Measurements from ENCODE around the gene CREB5.

Gene CREB5

DNA sequence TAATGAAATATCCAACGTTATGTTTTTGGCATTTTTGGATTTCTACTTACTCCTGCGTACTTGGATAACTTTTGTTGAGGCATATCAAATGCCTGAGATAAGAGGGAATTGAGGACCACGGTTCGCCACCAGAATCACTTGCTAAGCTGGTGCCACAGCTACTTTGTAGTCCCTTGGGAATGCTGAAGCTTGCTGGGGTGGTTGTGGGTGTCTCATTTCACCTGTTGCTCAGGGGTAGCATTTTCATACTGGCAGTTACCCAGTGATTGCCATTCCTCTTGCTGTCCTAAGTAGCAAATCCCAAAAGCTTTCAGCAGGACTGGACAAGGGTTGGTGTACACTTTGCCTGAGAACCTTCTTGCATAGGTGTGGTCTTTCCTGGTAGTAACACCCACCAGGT is 75.2 kb downstream of the CREB5 start:
- TF ChIP-seq, protein P1, sequence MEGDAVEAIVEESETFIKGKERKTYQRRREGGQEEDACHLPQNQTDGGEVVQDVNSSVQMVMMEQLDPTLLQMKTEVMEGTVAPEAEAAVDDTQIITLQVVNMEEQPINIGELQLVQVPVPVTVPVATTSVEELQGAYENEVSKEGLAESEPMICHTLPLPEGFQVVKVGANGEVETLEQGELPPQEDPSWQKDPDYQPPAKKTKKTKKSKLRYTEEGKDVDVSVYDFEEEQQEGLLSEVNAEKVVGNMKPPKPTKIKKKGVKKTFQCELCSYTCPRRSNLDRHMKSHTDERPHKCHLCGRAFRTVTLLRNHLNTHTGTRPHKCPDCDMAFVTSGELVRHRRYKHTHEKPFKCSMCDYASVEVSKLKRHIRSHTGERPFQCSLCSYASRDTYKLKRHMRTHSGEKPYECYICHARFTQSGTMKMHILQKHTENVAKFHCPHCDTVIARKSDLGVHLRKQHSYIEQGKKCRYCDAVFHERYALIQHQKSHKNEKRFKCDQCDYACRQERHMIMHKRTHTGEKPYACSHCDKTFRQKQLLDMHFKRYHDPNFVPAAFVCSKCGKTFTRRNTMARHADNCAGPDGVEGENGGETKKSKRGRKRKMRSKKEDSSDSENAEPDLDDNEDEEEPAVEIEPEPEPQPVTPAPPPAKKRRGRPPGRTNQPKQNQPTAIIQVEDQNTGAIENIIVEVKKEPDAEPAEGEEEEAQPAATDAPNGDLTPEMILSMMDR (conservative IDR thresholded peaks at IDR 0.05; ENCODE audit: low read length): no peak
- TF ChIP-seq EZH2phosphoT487 (IDR thresholded peaks at IDR 0.05; ENCODE audit: borderline replicate concordance): no peak
- Histone ChIP-seq H3K79me2 (ENCODE audit: insufficient read depth, low read length) (no peaks in the 10 kb centered on the region), H2AFZ (ENCODE audit: low read length) (no peak overlapping the region)

DNA sequence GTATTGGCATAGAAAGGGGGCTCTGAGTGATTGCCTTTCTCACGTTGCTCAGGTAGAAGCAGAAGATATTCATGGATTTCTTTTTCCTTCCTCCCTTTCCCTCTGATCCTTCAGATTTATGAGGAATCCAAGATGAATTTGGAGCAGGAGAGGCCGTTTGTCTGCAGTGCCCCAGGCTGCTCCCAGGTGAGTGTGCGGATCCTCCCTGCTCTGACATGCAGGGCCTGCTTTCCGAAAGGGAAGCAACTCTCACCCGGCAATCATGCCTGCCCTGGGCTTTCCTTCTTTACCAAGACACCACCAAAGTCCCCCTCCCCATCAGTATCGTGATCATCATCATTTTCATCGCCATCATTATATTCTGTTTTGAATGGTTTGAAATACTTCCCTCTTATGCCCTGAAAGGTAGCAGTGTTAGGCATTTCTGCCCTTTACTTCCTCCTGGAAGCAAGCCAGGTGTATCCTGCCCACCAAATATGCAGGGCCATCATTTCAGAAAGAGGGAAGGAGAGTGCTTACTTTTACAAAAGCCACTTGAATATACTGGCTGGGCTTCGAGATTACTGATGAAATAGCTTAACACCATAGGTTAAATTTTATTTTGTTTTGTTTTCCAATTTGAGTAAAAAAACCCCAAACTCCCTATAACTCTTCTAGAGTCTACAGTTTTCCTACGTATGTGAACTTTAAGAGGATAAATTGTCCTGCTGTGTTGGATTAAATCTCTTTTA is 75.9 kb downstream of the CREB5 start:
- Histone ChIP-seq H4K20me1 (ENCODE audit: insufficient read depth, low read length, poor library complexity, severe bottlenecking) (no peaks in the 10 kb centered on the region), H3K9me3 (ENCODE audit: insufficient read depth, low read depth, low read length) (no peaks in the 10 kb centered on the region), H3K79me2 (ENCODE audit: insufficient read depth, low read length) (no peaks in the 10 kb centered on the region), H3K4me1 (ENCODE audit: insufficient read depth, low read length, poor library complexity, severe bottlenecking) (peaks cover 10% of the 10 kb centered on the region), H3K4me3 (ENCODE audit: low read length, poor library complexity, severe bottlenecking) (no peak overlapping the region), H3K9me2 (replicated peaks; ENCODE audit: low read depth, low read length) (no peaks in the 10 kb centered on the region), H2AFZ (ENCODE audit: low read length) (no peak overlapping the region), H3F3A (ENCODE audit: low read depth) (no peaks in the 10 kb centered on the region), H3K36me3 (ENCODE audit: insufficient read depth, low read length) (no peaks in the 10 kb centered on the region), H3K4me2 (ENCODE audit: low read depth, low read length, poor library complexity, severe bottlenecking) (no peak overlapping the region), H3K9ac (ENCODE audit: low read depth, low read length, poor library complexity, severe bottlenecking) (no peak overlapping the region), H3K27me3 (ENCODE audit: insufficient read depth, low read length, poor library complexity, severe bottlenecking) (no peaks in the 10 kb centered on the region)
- TF ChIP-seq EZH2phosphoT487 (IDR thresholded peaks at IDR 0.05; ENCODE audit: borderline replicate concordance): no peak
- TF ChIP-seq, protein P1 (conservative IDR thresholded peaks at IDR 0.05; ENCODE audit: low read length): no peak

More for the DNA sequence above, 75.2 kb downstream of the CREB5 start:
- Histone ChIP-seq H3K9me3 (ENCODE audit: insufficient read depth, low read depth, low read length) (no peaks in the 10 kb centered on the region), H3K4me1 (ENCODE audit: insufficient read depth, low read length, poor library complexity, severe bottlenecking) (peaks cover 15% of the 10 kb centered on the region), H3K36me3 (ENCODE audit: insufficient read depth, low read length) (no peaks in the 10 kb centered on the region), H3F3A (ENCODE audit: low read depth) (no peaks in the 10 kb centered on the region), H3K27me3 (ENCODE audit: insufficient read depth, low read length, poor library complexity, severe bottlenecking) (no peaks in the 10 kb centered on the region), H3K4me2 (ENCODE audit: low read depth, low read length, poor library complexity, severe bottlenecking) (no peak overlapping the region), H3K4me3 (ENCODE audit: low read length, poor library complexity, severe bottlenecking) (no peak overlapping the region), H4K20me1 (ENCODE audit: insufficient read depth, low read length, poor library complexity, severe bottlenecking) (no peaks in the 10 kb centered on the region), H3K9me2 (replicated peaks; ENCODE audit: low read depth, low read length) (no peaks in the 10 kb centered on the region), H3K9ac (ENCODE audit: low read depth, low read length, poor library complexity, severe bottlenecking) (no peak overlapping the region)

GRCh38 chr7:28490831-28491230 is 78.5 kb downstream of the CREB5 start:
- Histone ChIP-seq H3K9me3 (ENCODE audit: insufficient read depth, low read depth, low read length) (no peaks in the 10 kb centered on the region), H3K27me3 (ENCODE audit: insufficient read depth, low read length, poor library complexity, severe bottlenecking) (no peaks in the 10 kb centered on the region), H3F3A (ENCODE audit: low read depth) (no peaks in the 10 kb centered on the region), H3K79me2 (ENCODE audit: insufficient read depth, low read length) (no peaks in the 10 kb centered on the region), H2AFZ (ENCODE audit: low read length) (no peak overlapping the region), H4K20me1 (ENCODE audit: insufficient read depth, low read length, poor library complexity, severe bottlenecking) (no peaks in the 10 kb centered on the region), H3K4me1 (ENCODE audit: insufficient read depth, low read length, poor library complexity, severe bottlenecking) (peaks cover 9% of the 10 kb centered on the region), H3K9me2 (replicated peaks; ENCODE audit: low read depth, low read length) (no peaks in the 10 kb centered on the region), H3K36me3 (ENCODE audit: insufficient read depth, low read length) (no peaks in the 10 kb centered on the region), H3K4me3 (ENCODE audit: low read length, poor library complexity, severe bottlenecking) (no peak overlapping the region), H3K9ac (ENCODE audit: low read depth, low read length, poor library complexity, severe bottlenecking) (no peak overlapping the region), H3K4me2 (ENCODE audit: low read depth, low read length, poor library complexity, severe bottlenecking) (no peak overlapping the region)
- no peak for TF ChIP-seq EZH2phosphoT487 (IDR thresholded peaks at IDR 0.05; ENCODE audit: borderline replicate concordance)
- TF ChIP-seq, protein P1 (conservative IDR thresholded peaks at IDR 0.05; ENCODE audit: low read length): no peak

All from Loucy (cell line).